Effector memory CD4-positive, alpha-beta T cell (primary cell): Measurements from ENCODE around the gene IRS2.

ENCODE experiments used
- DNase-seq, 3 donors: peaks; one replicate each; pipeline ENCODE4 v3.0.0-alpha.2; 2020
- H3K27ac ChIP-seq: 2 replicates; pipeline ENCODE4 v1.7.0; 2013; ENCODE audit warnings: mild to moderate bottlenecking, low read length, moderate library complexity; ENCODE audit not compliant: insufficient read depth, poor library complexity, severe bottlenecking
- H3K27me3 ChIP-seq: replicated peaks from 2 replicates; pipeline ENCODE4 v1.7.0; 2013; ENCODE audit warnings: mild to moderate bottlenecking, low read length; ENCODE audit not compliant: insufficient read depth, control insufficient read depth, poor library complexity, severe bottlenecking
- H3K36me3 ChIP-seq: 2 replicates; pipeline ENCODE4 v1.7.0; 2013; ENCODE audit warnings: mild to moderate bottlenecking, low read length, moderate library complexity; ENCODE audit not compliant: control insufficient read depth, insufficient read depth
- H3K4me1 ChIP-seq: 2 replicates; pipeline ENCODE4 v1.7.0; 2013; ENCODE audit warnings: low read length, mild to moderate bottlenecking; ENCODE audit not compliant: control insufficient read depth, insufficient read depth, poor library complexity, severe bottlenecking
- H3K4me3 ChIP-seq: 2 replicates; pipeline ENCODE4 v1.7.0; 2013; ENCODE audit warnings: low read length, low read depth, mild to moderate bottlenecking; ENCODE audit not compliant: insufficient read depth, poor library complexity, severe bottlenecking
- H3K9me3 ChIP-seq: 2 replicates; pipeline ENCODE4 v1.7.0; 2013; ENCODE audit warnings: mild to moderate bottlenecking, low read length, moderate library complexity; ENCODE audit not compliant: control insufficient read depth

Gene IRS2

GRCh38 chr13:109788372-109789111 lies 2.2 kb upstream of the IRS2 start:
- Histone ChIP-seq H3K27me3 (no peaks in the 10 kb centered on the region), H3K4me3 (no peak overlapping the region)

GRCh38 chr13:109787135-109787954 lies 962 bp upstream of the IRS2 start:
- no peaks in the 10 kb centered on the region for H3K9me3 ChIP-seq
- H3K27me3 ChIP-seq = no peaks in the 10 kb centered on the region
- no peaks in the 10 kb centered on the region for H3K36me3 ChIP-seq
- DNase-seq = peak in 1 of 3 donors; percentile 17
- H3K4me3 ChIP-seq = peak overlapping the region; percentile 83
- peaks cover 5% of the 10 kb centered on the region for H3K4me1 ChIP-seq
- H3K27ac ChIP-seq = peak overlapping the region; percentile 65

More at GRCh38 chr13:109788372-109789111, 2.2 kb upstream of the IRS2 start:
- Histone ChIP-seq H3K27ac (no peak overlapping the region), H3K36me3 (no peaks in the 10 kb centered on the region), H3K4me1 (peaks cover 5% of the 10 kb centered on the region), H3K9me3 (no peaks in the 10 kb centered on the region)
- DNase-seq = no peak

GRCh38 chr13:109785892-109786450 lies 412 bp downstream of the IRS2 start:
- Histone ChIP-seq H3K9me3 (no peaks in the 10 kb centered on the region), H3K27ac (peak overlapping the region; percentile 63), H3K36me3 (no peaks in the 10 kb centered on the region), H3K4me3 (peak overlapping the region; percentile 65), H3K4me1 (peaks cover 9% of the 10 kb centered on the region), H3K27me3 (no peaks in the 10 kb centered on the region)
- DNase-seq = peak in 1 of 3 donors; percentile 44

- Histone ChIP-seq H3K27ac (peak overlapping the region; percentile 63), H3K9me3 (no peaks in the 10 kb centered on the region), H3K4me3 (peak overlapping the region; percentile 65), H3K27me3 (no peaks in the 10 kb centered on the region), H3K36me3 (no peaks in the 10 kb centered on the region), H3K4me1 (peaks cover 16% of the 10 kb centered on the region)
- DNase-seq = peak in 1 of 3 donors; percentile 21
Observed at GRCh38 chr13:109785141-109785891, 1.1 kb downstream of the IRS2 start.

- Histone ChIP-seq H3K4me1 (peaks cover 22% of the 10 kb centered on the region), H3K36me3 (no peaks in the 10 kb centered on the region), H3K27ac (no peak overlapping the region), H3K27me3 (no peaks in the 10 kb centered on the region), H3K9me3 (no peaks in the 10 kb centered on the region), H3K4me3 (peak overlapping the region; percentile 65)
- peak in 2 of 3 donors; percentile 24 to 55 for DNase-seq
Observed at GRCh38 chr13:109784590-109785140, 1.7 kb downstream of the IRS2 start.

- no peak overlapping the region for H3K4me3 ChIP-seq
- H3K27me3 ChIP-seq = no peaks in the 10 kb centered on the region
- peak in 1 of 3 donors; percentile 4 for DNase-seq
- no peaks in the 10 kb centered on the region for H3K36me3 ChIP-seq
- no peaks in the 10 kb centered on the region for H3K9me3 ChIP-seq
- peaks cover 29% of the 10 kb centered on the region for H3K4me1 ChIP-seq
- no peak overlapping the region for H3K27ac ChIP-seq
Observed at GRCh38 chr13:109783815-109784589, 2.4 kb downstream of the IRS2 start.

GRCh38 chr13:109783447-109783814 lies 3.0 kb downstream of the IRS2 start:
- Histone ChIP-seq H3K9me3 (no peaks in the 10 kb centered on the region), H3K27ac (no peak overlapping the region), H3K4me3 (no peak overlapping the region), H3K4me1 (peaks cover 31% of the 10 kb centered on the region), H3K36me3 (no peaks in the 10 kb centered on the region), H3K27me3 (no peaks in the 10 kb centered on the region)
- DNase-seq = no peak

GRCh38 chr13:109782823-109783431 lies 3.5 kb downstream of the IRS2 start:
- Histone ChIP-seq H3K36me3 (no peaks in the 10 kb centered on the region), H3K27me3 (no peaks in the 10 kb centered on the region), H3K9me3 (no peaks in the 10 kb centered on the region), H3K4me3 (no peak overlapping the region), H3K4me1 (peaks cover 36% of the 10 kb centered on the region), H3K27ac (no peak overlapping the region)
- no peak for DNase-seq
